ENCODE data around the gene PPP2R2B. TPM values are rescaled to one million over a fixed set of nuclear protein-coding genes. Genes with fewer than 3 reads are reported as not detected.

The PPP2R2B gene
- total RNA-seq, 1 experiment from 2014 or later: 20.3 TPM

DNA sequence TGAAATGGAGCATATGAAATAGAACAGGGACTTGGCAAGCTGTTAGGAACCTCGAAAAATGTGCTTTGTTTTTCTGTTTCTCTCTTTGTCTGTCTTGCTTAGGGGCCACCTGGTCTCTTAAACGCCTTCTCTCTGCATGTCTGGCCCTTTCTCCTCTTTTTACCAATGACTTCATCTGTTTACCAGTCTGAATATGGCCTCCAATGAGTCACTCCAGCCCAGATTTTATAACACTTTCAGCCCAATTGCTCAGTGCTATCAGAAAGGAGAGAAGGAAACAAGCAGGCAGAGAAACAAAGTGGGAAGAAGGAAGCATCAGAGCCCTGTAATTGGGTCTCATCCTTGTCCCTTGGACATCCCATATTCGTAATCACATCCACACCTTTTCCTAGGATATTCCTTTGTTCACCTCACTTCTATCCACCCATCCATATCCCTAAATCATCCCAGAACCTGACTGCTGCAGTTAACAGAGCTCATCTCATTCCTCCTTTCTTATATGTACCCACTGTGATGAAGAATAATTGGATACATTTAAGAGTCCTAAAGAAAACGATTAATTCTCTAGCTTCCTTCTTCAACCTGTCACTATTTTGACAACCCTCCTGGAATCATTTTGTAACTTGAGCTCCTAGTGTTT, 210.8 kb downstream of the PPP2R2B start (continued):
- TF ChIP-seq, protein P1, sequence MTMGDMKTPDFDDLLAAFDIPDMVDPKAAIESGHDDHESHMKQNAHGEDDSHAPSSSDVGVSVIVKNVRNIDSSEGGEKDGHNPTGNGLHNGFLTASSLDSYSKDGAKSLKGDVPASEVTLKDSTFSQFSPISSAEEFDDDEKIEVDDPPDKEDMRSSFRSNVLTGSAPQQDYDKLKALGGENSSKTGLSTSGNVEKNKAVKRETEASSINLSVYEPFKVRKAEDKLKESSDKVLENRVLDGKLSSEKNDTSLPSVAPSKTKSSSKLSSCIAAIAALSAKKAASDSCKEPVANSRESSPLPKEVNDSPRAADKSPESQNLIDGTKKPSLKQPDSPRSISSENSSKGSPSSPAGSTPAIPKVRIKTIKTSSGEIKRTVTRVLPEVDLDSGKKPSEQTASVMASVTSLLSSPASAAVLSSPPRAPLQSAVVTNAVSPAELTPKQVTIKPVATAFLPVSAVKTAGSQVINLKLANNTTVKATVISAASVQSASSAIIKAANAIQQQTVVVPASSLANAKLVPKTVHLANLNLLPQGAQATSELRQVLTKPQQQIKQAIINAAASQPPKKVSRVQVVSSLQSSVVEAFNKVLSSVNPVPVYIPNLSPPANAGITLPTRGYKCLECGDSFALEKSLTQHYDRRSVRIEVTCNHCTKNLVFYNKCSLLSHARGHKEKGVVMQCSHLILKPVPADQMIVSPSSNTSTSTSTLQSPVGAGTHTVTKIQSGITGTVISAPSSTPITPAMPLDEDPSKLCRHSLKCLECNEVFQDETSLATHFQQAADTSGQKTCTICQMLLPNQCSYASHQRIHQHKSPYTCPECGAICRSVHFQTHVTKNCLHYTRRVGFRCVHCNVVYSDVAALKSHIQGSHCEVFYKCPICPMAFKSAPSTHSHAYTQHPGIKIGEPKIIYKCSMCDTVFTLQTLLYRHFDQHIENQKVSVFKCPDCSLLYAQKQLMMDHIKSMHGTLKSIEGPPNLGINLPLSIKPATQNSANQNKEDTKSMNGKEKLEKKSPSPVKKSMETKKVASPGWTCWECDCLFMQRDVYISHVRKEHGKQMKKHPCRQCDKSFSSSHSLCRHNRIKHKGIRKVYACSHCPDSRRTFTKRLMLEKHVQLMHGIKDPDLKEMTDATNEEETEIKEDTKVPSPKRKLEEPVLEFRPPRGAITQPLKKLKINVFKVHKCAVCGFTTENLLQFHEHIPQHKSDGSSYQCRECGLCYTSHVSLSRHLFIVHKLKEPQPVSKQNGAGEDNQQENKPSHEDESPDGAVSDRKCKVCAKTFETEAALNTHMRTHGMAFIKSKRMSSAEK (CRISPR knock-in tag; IDR thresholded peaks at IDR 0.05; ENCODE audit: borderline replicate concordance): no peak
- TF ChIP-seq ESRRA (CRISPR knock-in tag; IDR thresholded peaks at IDR 0.05; ENCODE audit: borderline replicate concordance) (no peak), ZNF232 (CRISPR knock-in tag; IDR thresholded peaks at IDR 0.05) (no peak), AFF4 (CRISPR knock-in tag; IDR thresholded peaks at IDR 0.05; ENCODE audit: borderline replicate concordance) (no peak)

- peaks cover 22% of the 10 kb centered on the region for H3K4me1 Mint-ChIP-seq
Measured at GRCh38 chr5:146662229-146662628, 216.3 kb downstream of the PPP2R2B start.

More at GRCh38 chr5:146662229-146662628, 216.3 kb downstream of the PPP2R2B start:
- ChIA-PET CTCF (no interaction called here), POLR2A (no interaction called here)
- no peaks in the 10 kb centered on the region for H3K36me3 Mint-ChIP-seq
- ATAC-seq: no peak
- H3K27ac Mint-ChIP-seq: no peak overlapping the region
- no peak overlapping the region for H3K4me3 Mint-ChIP-seq
- H3K9me3 Mint-ChIP-seq: peaks cover 14% of the 10 kb centered on the region
- TF ChIP-seq TEAD1 (CRISPR knock-in tag; IDR thresholded peaks at IDR 0.05): no peak
- no peak for TF ChIP-seq GRHL2 (CRISPR knock-in tag; IDR thresholded peaks at IDR 0.05; ENCODE audit: insufficient replicate concordance, severe bottlenecking)
- no peak for TF ChIP-seq SMAD3 (CRISPR knock-in tag; IDR thresholded peaks at IDR 0.05; ENCODE audit: borderline replicate concordance)
- TF ChIP-seq, protein P2, sequence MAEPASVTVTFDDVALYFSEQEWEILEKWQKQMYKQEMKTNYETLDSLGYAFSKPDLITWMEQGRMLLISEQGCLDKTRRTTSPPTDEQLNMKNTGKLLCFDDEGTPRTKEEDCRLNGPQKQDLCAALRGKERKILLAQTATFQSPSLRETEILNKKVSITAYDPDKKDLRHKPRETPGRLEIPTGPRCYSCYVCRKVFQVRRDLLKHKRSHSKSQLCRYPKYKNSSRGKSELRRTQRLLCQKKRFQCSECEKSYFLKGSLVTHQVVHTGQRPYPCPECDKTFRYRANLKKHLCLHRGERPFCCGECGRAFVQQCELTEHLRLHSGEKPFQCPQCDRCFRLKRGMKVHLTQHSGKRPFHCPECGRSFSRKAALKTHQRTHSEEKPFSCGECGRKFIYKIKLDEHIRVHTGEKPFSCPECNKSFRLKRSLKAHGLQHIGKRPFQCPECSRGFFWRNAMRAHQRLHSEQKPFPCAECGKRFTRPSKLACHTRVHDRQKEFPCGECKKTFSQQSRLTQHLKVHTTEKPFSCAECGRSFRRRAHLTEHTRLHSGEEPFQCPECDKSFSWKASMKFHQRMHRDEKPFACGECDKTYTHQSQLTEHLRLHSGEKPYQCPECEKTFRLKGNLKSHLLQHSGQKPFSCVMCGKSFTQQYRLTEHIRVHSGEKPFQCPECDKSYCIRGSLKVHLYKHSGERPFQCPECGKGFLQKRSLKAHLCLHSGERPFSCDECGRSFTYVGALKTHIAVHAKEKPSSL (CRISPR knock-in tag; conservative IDR thresholded peaks at IDR 0.05): no peak
- no peak for TF ChIP-seq FOXK1 (CRISPR knock-in tag; IDR thresholded peaks at IDR 0.05)
- no peak for TF ChIP-seq RELA (CRISPR knock-in tag; IDR thresholded peaks at IDR 0.05; ENCODE audit: borderline replicate concordance)
- TF ChIP-seq, protein P3, sequence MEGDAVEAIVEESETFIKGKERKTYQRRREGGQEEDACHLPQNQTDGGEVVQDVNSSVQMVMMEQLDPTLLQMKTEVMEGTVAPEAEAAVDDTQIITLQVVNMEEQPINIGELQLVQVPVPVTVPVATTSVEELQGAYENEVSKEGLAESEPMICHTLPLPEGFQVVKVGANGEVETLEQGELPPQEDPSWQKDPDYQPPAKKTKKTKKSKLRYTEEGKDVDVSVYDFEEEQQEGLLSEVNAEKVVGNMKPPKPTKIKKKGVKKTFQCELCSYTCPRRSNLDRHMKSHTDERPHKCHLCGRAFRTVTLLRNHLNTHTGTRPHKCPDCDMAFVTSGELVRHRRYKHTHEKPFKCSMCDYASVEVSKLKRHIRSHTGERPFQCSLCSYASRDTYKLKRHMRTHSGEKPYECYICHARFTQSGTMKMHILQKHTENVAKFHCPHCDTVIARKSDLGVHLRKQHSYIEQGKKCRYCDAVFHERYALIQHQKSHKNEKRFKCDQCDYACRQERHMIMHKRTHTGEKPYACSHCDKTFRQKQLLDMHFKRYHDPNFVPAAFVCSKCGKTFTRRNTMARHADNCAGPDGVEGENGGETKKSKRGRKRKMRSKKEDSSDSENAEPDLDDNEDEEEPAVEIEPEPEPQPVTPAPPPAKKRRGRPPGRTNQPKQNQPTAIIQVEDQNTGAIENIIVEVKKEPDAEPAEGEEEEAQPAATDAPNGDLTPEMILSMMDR (IDR thresholded peaks at IDR 0.05): peak; percentile 66
- TF ChIP-seq MYBL2 (CRISPR knock-in tag; IDR thresholded peaks at IDR 0.05): no peak
- H3K27me3 Mint-ChIP-seq (ENCODE audit: low read depth): no peaks in the 10 kb centered on the region
- no peak for DNase-seq (ENCODE audit: low spot score)
